Stimulated activated effector memory CD8-positive, alpha-beta T cell treated with anti-CD3 and anti-CD28 coated beads, Interleukin-12 subunit alpha, Interleukin-12 subunit beta, amount 100 ng/mL, for 72 hours (primary cell): ENCODE measurements around the gene FAM151B.

ENCODE experiments used
- ATAC-seq: fragments of 150-1000 bp; cut with Tn5 transposase; 2 replicates; pipeline ENCODE4 v1.10.0; 2021
- DNase-seq, 2 donors: peaks; one replicate each; pipeline ENCODE4 v3.0.0; 2021 to 2022; ENCODE audit warnings: low spot score in 2 of 2
- H3K27ac Mint-ChIP-seq: one replicate; pipeline ENCODE4 v1.8.0; 2022; ENCODE audit warnings: mild to moderate bottlenecking, mixed read lengths
- H3K36me3 Mint-ChIP-seq: one replicate; pipeline ENCODE4 v1.8.0; 2022; ENCODE audit warnings: mild to moderate bottlenecking, mixed read lengths
- H3K4me1 Mint-ChIP-seq: one replicate; pipeline ENCODE4 v1.8.0; 2022; ENCODE audit warnings: mixed read lengths
- H3K4me3 Mint-ChIP-seq: one replicate; pipeline ENCODE4 v1.8.0; 2022; ENCODE audit warnings: mild to moderate bottlenecking, mixed read lengths
- H3K9me3 Mint-ChIP-seq: one replicate; pipeline ENCODE4 v1.8.0; 2022; ENCODE audit warnings: mixed read lengths

The FAM151B gene

DNA sequence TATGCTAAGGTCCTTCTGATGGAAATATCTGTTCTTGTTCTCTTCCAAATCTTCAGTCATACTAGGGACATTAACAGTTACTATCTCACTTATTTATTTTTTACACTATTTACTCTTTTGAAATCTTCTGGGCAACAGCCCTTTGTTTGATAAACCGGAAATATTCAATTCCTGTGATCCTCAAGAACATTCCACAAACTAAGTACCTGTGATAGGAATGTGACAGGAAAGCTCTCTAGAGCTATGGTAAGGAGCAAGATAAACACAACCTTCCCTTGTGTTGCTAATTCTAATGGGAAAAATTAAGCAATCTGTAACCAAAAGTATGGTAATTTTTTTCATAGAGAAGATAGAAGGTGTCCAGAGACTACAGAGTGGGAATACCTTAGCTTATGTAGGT lies 104.2 kb downstream of the FAM151B start:
- Mint-ChIP-seq H3K4me3 (no peak overlapping the region), H3K36me3 (no peaks in the 10 kb centered on the region), H3K4me1 (no peaks in the 10 kb centered on the region), H3K27ac (no peak overlapping the region), H3K9me3 (no peaks in the 10 kb centered on the region)
- ATAC-seq (no peak), DNase-seq (no peak)
